HL-60 (cell line): ENCODE data around the gene MEPE.

Experiments used
- DNase-seq, 2 experiments: peaks; one replicate each; pipeline ENCODE4 v3.0.0-alpha.2; 2010 to 2020; ENCODE audit warnings: low read depth in 1 of 2, low spot score in 1 of 2
- H3K27ac ChIP-seq: fragments of 250-450 bp; sonication (Bioruptor Pico); replicated peaks from 2 replicates; pipeline ENCODE4 v1.5.1; 2020; ENCODE audit warnings: mild to moderate bottlenecking, moderate library complexity
- H3K27me3 ChIP-seq: fragments of 250-450 bp; sonication (Bioruptor Pico); 2 replicates; pipeline ENCODE4 v1.5.1; 2021; ENCODE audit warnings: mild to moderate bottlenecking, moderate library complexity; ENCODE audit not compliant: insufficient read depth, poor library complexity, severe bottlenecking
- H3K4me3 ChIP-seq: replicated peaks from 2 replicates; pipeline ENCODE4 v1.5.1; 2011; ENCODE audit warnings: mild to moderate bottlenecking, control low read depth, low read length; ENCODE audit not compliant: insufficient read depth
- CTCF ChIP-seq: IDR thresholded peaks from one replicate; pipeline ENCODE4 v1.5.1; 2011; ENCODE audit warnings: low read length, control low read depth, inconsistent platforms; ENCODE audit not compliant: insufficient read depth
- GABPA ChIP-seq: IDR thresholded peaks from 2 replicates; pipeline ENCODE4 v1.6.1; 2012; ENCODE audit warnings: low read depth
- POLR2AphosphoS5 ChIP-seq: IDR thresholded peaks from 2 replicates; pipeline ENCODE4 v1.6.1; 2012; ENCODE audit warnings: low read depth
- REST ChIP-seq: IDR thresholded peaks from 2 replicates; pipeline ENCODE4 v1.6.1; 2012; ENCODE audit warnings: low read depth; ENCODE audit not compliant: insufficient replicate concordance
- SPI1 ChIP-seq: IDR thresholded peaks from 2 replicates; pipeline ENCODE4 v1.6.1; 2012; ENCODE audit warnings: low read depth, mild to moderate bottlenecking, borderline replicate concordance

MEPE gene

GRCh38 chr4:87835743-87836142 lies 3.0 kb downstream of the MEPE start:
- H3K27me3 ChIP-seq: no peaks in the 10 kb centered on the region
- TF ChIP-seq CTCF (no peak), GABPA (no peak), SPI1 (no peak), REST (no peak), POLR2AphosphoS5 (no peak)
- DNase-seq: no peak
- H3K4me3 ChIP-seq: no peak overlapping the region
- H3K27ac ChIP-seq: no peak overlapping the region

GRCh38 chr4:87838205-87838604 lies 5.4 kb downstream of the MEPE start:
- TF ChIP-seq REST (no peak), SPI1 (no peak), GABPA (no peak), CTCF (no peak), POLR2AphosphoS5 (no peak)
- no peak for DNase-seq
- no peak overlapping the region for H3K27ac ChIP-seq
- no peaks in the 10 kb centered on the region for H3K27me3 ChIP-seq
- H3K4me3 ChIP-seq: no peak overlapping the region

- Histone ChIP-seq H3K27ac (no peak overlapping the region), H3K4me3 (no peak overlapping the region), H3K27me3 (no peaks in the 10 kb centered on the region)
- TF ChIP-seq REST (no peak), CTCF (peak; percentile 48)
- DNase-seq: peak in 1 of 2 experiments; percentile 21
Measured at GRCh38 chr4:87838890-87839591, 6.3 kb downstream of the MEPE start.
